ENCODE data around the gene FZR1.

DNA sequence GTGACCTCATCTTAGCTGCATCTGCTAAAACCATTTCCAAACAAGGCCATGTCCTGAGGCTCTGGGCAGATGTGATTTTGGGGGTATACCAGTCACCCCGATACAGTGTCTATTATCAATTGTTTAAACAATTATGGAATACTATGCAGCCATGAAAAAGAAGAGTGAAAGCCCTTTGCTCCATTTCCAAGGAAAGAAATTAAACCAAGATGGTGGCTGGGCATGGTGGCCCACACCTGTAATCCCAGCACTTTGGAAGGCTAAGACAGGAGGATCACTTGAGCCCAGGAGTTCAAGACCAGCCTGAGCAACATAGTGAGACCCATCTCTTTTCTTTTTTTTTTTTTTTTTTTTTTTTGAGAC is 33.6 kb downstream of the FZR1 start:
- TF ChIP-seq, protein P1, sequence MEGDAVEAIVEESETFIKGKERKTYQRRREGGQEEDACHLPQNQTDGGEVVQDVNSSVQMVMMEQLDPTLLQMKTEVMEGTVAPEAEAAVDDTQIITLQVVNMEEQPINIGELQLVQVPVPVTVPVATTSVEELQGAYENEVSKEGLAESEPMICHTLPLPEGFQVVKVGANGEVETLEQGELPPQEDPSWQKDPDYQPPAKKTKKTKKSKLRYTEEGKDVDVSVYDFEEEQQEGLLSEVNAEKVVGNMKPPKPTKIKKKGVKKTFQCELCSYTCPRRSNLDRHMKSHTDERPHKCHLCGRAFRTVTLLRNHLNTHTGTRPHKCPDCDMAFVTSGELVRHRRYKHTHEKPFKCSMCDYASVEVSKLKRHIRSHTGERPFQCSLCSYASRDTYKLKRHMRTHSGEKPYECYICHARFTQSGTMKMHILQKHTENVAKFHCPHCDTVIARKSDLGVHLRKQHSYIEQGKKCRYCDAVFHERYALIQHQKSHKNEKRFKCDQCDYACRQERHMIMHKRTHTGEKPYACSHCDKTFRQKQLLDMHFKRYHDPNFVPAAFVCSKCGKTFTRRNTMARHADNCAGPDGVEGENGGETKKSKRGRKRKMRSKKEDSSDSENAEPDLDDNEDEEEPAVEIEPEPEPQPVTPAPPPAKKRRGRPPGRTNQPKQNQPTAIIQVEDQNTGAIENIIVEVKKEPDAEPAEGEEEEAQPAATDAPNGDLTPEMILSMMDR (IDR thresholded peaks at IDR 0.05) = no peak
- TF ChIP-seq POLR2A (IDR thresholded peaks at IDR 0.05) = no peak

Measured in prostate gland (tissue), 2 donors.